ENCODE data around the gene CADPS2.

CADPS2 gene

GRCh38 chr7:122768827-122769226, 117.4 kb downstream of the CADPS2 start:
- TF ChIP-seq EZH2phosphoT487 (conservative IDR thresholded peaks at IDR 0.05; ENCODE audit: low read length) (no peak), CTCF (IDR thresholded peaks at IDR 0.05; ENCODE audit: insufficient read depth, low read length, poor library complexity, severe bottlenecking) (no peak)
- Histone ChIP-seq H3K27me3 (ENCODE audit: low read length) (no peaks in the 10 kb centered on the region), H3K4me3 (ENCODE audit: insufficient read depth, low read length, poor library complexity, severe bottlenecking) (no peak overlapping the region), H3K9ac (ENCODE audit: low read length) (no peak overlapping the region), H3K27ac (ENCODE audit: low read depth, low read length) (no peak overlapping the region), H3K4me2 (ENCODE audit: low read depth, low read length, poor library complexity, severe bottlenecking) (no peak overlapping the region), H2AFZ (ENCODE audit: low read depth, low read length, severe bottlenecking) (no peak overlapping the region), H3K9me2 (replicated peaks; ENCODE audit: insufficient read depth, low read length) (no peaks in the 10 kb centered on the region), H4K20me1 (ENCODE audit: low read depth, low read length) (no peaks in the 10 kb centered on the region), H3K9me3 (ENCODE audit: insufficient read depth, low read length) (no peaks in the 10 kb centered on the region), H3F3A (ENCODE audit: insufficient read depth) (no peaks in the 10 kb centered on the region), H3K36me3 (ENCODE audit: low read length) (no peaks in the 10 kb centered on the region), H3K79me2 (ENCODE audit: insufficient read depth, low read length) (no peaks in the 10 kb centered on the region)

GRCh38 chr7:122767339-122767738, 118.9 kb downstream of the CADPS2 start:
- Histone ChIP-seq H3K9me2 (replicated peaks; ENCODE audit: insufficient read depth, low read length) (no peaks in the 10 kb centered on the region), H3K4me2 (ENCODE audit: low read depth, low read length, poor library complexity, severe bottlenecking) (no peak overlapping the region), H3K4me3 (ENCODE audit: insufficient read depth, low read length, poor library complexity, severe bottlenecking) (no peak overlapping the region), H3F3A (ENCODE audit: insufficient read depth) (no peaks in the 10 kb centered on the region), H3K27ac (ENCODE audit: low read depth, low read length) (no peak overlapping the region), H3K9me3 (ENCODE audit: insufficient read depth, low read length) (no peaks in the 10 kb centered on the region), H2AFZ (ENCODE audit: low read depth, low read length, severe bottlenecking) (no peak overlapping the region), H3K9ac (ENCODE audit: low read length) (no peak overlapping the region), H3K36me3 (ENCODE audit: low read length) (no peaks in the 10 kb centered on the region), H3K79me2 (ENCODE audit: insufficient read depth, low read length) (no peaks in the 10 kb centered on the region), H4K20me1 (ENCODE audit: low read depth, low read length) (no peaks in the 10 kb centered on the region), H3K27me3 (ENCODE audit: low read length) (no peaks in the 10 kb centered on the region)
- TF ChIP-seq CTCF (IDR thresholded peaks at IDR 0.05; ENCODE audit: insufficient read depth, low read length, poor library complexity, severe bottlenecking), result no peak
- TF ChIP-seq EZH2phosphoT487 (conservative IDR thresholded peaks at IDR 0.05; ENCODE audit: low read length), result no peak

GRCh38 chr7:122766593-122766992, 119.7 kb downstream of the CADPS2 start:
- H3K9me2 ChIP-seq (replicated peaks; ENCODE audit: insufficient read depth, low read length), result no peaks in the 10 kb centered on the region
- TF ChIP-seq CTCF (IDR thresholded peaks at IDR 0.05; ENCODE audit: insufficient read depth, low read length, poor library complexity, severe bottlenecking) (no peak), EZH2phosphoT487 (conservative IDR thresholded peaks at IDR 0.05; ENCODE audit: low read length) (no peak)
- no peak overlapping the region for H2AFZ ChIP-seq (ENCODE audit: low read depth, low read length, severe bottlenecking)
- no peaks in the 10 kb centered on the region for H4K20me1 ChIP-seq (ENCODE audit: low read depth, low read length)
- H3F3A ChIP-seq (ENCODE audit: insufficient read depth), result no peaks in the 10 kb centered on the region
- H3K27ac ChIP-seq (ENCODE audit: low read depth, low read length), result no peak overlapping the region
- H3K79me2 ChIP-seq (ENCODE audit: insufficient read depth, low read length), result no peaks in the 10 kb centered on the region
- no peak overlapping the region for H3K4me2 ChIP-seq (ENCODE audit: low read depth, low read length, poor library complexity, severe bottlenecking)
- no peak overlapping the region for H3K4me3 ChIP-seq (ENCODE audit: insufficient read depth, low read length, poor library complexity, severe bottlenecking)
- no peaks in the 10 kb centered on the region for H3K27me3 ChIP-seq (ENCODE audit: low read length)
- H3K9me3 ChIP-seq (ENCODE audit: insufficient read depth, low read length), result no peaks in the 10 kb centered on the region
- H3K36me3 ChIP-seq (ENCODE audit: low read length), result no peaks in the 10 kb centered on the region
- no peak overlapping the region for H3K9ac ChIP-seq (ENCODE audit: low read length)
